ENCODE measurements around the gene ZNF107. TPM values are rescaled to one million over a fixed set of nuclear protein-coding genes. Genes with fewer than 3 reads are reported as not detected.

ZNF107 gene
- total and polyA plus RNA-seq, 2 of the 13 experiments (the other 11 are each of a cell fraction or from before 2014, with no cell fraction given), result 2.5 to 5.4 TPM

DNA sequence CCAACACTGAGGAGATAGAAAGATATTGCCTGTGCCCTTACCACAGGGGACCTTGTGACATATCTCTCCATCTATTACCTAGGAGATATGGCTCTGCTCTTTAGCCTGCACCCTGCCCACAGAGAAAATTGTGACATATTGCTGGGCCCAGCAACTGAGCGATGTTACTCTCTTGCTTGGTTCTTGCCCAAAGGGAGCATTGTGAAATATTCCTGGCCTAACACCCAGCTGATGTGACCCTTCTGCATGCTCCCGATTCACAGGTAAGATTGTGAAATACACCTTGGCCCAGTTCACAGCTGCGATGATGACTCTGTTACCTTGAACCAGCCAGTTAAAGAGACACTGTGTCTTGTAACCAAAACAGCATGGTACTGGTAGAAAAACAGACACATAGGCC, 37.2 kb upstream of the ZNF107 start (continued):
- TF ChIP-seq, protein P1, sequence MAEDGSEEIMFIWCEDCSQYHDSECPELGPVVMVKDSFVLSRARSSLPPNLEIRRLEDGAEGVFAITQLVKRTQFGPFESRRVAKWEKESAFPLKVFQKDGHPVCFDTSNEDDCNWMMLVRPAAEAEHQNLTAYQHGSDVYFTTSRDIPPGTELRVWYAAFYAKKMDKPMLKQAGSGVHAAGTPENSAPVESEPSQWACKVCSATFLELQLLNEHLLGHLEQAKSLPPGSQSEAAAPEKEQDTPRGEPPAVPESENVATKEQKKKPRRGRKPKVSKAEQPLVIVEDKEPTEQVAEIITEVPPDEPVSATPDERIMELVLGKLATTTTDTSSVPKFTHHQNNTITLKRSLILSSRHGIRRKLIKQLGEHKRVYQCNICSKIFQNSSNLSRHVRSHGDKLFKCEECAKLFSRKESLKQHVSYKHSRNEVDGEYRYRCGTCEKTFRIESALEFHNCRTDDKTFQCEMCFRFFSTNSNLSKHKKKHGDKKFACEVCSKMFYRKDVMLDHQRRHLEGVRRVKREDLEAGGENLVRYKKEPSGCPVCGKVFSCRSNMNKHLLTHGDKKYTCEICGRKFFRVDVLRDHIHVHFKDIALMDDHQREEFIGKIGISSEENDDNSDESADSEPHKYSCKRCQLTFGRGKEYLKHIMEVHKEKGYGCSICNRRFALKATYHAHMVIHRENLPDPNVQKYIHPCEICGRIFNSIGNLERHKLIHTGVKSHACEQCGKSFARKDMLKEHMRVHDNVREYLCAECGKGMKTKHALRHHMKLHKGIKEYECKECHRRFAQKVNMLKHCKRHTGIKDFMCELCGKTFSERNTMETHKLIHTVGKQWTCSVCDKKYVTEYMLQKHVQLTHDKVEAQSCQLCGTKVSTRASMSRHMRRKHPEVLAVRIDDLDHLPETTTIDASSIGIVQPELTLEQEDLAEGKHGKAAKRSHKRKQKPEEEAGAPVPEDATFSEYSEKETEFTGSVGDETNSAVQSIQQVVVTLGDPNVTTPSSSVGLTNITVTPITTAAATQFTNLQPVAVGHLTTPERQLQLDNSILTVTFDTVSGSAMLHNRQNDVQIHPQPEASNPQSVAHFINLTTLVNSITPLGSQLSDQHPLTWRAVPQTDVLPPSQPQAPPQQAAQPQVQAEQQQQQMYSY (CRISPR knock-in tag; IDR thresholded peaks at IDR 0.05), result no peak
- TF ChIP-seq, protein P2, sequence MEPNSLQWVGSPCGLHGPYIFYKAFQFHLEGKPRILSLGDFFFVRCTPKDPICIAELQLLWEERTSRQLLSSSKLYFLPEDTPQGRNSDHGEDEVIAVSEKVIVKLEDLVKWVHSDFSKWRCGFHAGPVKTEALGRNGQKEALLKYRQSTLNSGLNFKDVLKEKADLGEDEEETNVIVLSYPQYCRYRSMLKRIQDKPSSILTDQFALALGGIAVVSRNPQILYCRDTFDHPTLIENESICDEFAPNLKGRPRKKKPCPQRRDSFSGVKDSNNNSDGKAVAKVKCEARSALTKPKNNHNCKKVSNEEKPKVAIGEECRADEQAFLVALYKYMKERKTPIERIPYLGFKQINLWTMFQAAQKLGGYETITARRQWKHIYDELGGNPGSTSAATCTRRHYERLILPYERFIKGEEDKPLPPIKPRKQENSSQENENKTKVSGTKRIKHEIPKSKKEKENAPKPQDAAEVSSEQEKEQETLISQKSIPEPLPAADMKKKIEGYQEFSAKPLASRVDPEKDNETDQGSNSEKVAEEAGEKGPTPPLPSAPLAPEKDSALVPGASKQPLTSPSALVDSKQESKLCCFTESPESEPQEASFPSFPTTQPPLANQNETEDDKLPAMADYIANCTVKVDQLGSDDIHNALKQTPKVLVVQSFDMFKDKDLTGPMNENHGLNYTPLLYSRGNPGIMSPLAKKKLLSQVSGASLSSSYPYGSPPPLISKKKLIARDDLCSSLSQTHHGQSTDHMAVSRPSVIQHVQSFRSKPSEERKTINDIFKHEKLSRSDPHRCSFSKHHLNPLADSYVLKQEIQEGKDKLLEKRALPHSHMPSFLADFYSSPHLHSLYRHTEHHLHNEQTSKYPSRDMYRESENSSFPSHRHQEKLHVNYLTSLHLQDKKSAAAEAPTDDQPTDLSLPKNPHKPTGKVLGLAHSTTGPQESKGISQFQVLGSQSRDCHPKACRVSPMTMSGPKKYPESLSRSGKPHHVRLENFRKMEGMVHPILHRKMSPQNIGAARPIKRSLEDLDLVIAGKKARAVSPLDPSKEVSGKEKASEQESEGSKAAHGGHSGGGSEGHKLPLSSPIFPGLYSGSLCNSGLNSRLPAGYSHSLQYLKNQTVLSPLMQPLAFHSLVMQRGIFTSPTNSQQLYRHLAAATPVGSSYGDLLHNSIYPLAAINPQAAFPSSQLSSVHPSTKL (CRISPR knock-in tag; IDR thresholded peaks at IDR 0.05), result peak; percentile 31; the same call in 1 of the 2 replicates

DNA sequence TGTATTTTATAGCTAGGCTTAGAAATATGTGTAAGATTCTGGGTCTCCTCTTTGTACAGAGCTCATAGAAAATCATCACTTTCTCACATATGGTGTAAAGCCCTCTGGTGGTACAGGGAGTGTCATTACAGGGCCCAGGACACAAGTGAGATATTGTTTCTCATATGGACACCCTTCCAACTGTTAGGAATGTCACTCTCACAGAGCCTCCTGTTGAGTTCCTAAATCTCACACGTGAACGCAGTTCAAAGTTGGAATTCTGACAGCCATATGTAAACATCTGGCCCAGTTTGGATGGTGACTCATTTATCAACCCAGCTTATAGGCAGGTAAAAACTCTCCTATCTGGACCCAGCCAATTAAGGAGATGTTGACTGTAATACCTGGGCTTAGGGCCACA, 35.4 kb upstream of the ZNF107 start:
- no peaks in the 10 kb centered on the region for H4K20me1 ChIP-seq (ENCODE audit: insufficient read depth, low read length)
- H3K9ac ChIP-seq (ENCODE audit: insufficient read depth, low read depth, low read length), result no peak overlapping the region
- no peaks in the 10 kb centered on the region for H3K79me2 ChIP-seq (ENCODE audit: insufficient read depth, low read length)
- no peak overlapping the region for H2AFZ ChIP-seq (ENCODE audit: low read length)
- ATAC-seq (peak; percentile 91), DNase-seq (ENCODE audit: low spot score) (peak; percentile 80), FAIRE-seq (no peak)
- no peaks in the 10 kb centered on the region for H3K36me3 ChIP-seq (replicated peaks in 1 of 2; ENCODE audit: control insufficient read depth in 1 of 2, insufficient read depth in 2 of 2, low read length in 2 of 2)
- CTCF ChIA-PET (ENCODE audit: low intra/inter-chr PET ratio, low total read pairs), result no interaction called here
- H3K4me2 ChIP-seq (ENCODE audit: low read depth, low read length), result no peak overlapping the region
- POLR2A ChIA-PET, result no interaction called here
- H3K27me3 ChIP-seq (ENCODE audit: control insufficient read depth in 1 of 2, insufficient read depth in 2 of 2, low read length in 2 of 2), result no peaks in the 10 kb centered on the region
- H3K4me3 ChIP-seq (replicated peaks in 1 of 3; ENCODE audit: insufficient read depth in 1 of 3, low read depth in 2 of 3, low read length in 3 of 3), result no peak overlapping the region
- peaks cover 49% of the 10 kb centered on the region for H3K4me1 ChIP-seq (ENCODE audit: insufficient read depth, low read length)
- intact Hi-C loops (cut with micrococcal nuclease; ENCODE audit: unreplicated experiment) (no loop called here), in situ Hi-C loops (cut with HindIII; ENCODE audit: extremely low pct_ligation_motif_present, low pct_unique_long_range_greater_than_20kb) (no loop called here)
- BruUV-seq (replicated peaks), result no TSS peak
- no peak overlapping the region for H3K27ac ChIP-seq (ENCODE audit: extremely low read length, insufficient read depth, low read length)
- WGBS (ENCODE audit: low lambda C conversion rate), result 0% methylated on average over 2 of the region's 2 CpGs
- no peaks in the 10 kb centered on the region for H3K9me3 ChIP-seq (ENCODE audit: low read length)
- TF ChIP-seq TEAD3 (CRISPR knock-in tag; optimal IDR thresholded peaks at IDR 0.05; ENCODE audit: borderline replicate concordance), result peak; percentile 83
- TF ChIP-seq KDM1A (CRISPR knock-in tag; IDR thresholded peaks at IDR 0.05), result no peak
- no peak for TF ChIP-seq FOXA1 (IDR thresholded peaks at IDR 0.05)
- TF ChIP-seq FOXA1 (CRISPR knock-in tag; IDR thresholded peaks at IDR 0.05), result peak; percentile 68; the same call in 1 of the 2 replicates
- TF ChIP-seq PITX1 (CRISPR knock-in tag; IDR thresholded peaks at IDR 0.05), result peak; percentile 44; the same call in 1 of the 2 replicates
- peak; percentile 45; the same call in 1 of the 2 replicates for TF ChIP-seq ZNF792 (CRISPR knock-in tag; IDR thresholded peaks at IDR 0.05)
- peak; percentile 93 for TF ChIP-seq BHLHE40 (IDR thresholded peaks at IDR 0.05; ENCODE audit: low read length)
- TF ChIP-seq, protein P3, sequence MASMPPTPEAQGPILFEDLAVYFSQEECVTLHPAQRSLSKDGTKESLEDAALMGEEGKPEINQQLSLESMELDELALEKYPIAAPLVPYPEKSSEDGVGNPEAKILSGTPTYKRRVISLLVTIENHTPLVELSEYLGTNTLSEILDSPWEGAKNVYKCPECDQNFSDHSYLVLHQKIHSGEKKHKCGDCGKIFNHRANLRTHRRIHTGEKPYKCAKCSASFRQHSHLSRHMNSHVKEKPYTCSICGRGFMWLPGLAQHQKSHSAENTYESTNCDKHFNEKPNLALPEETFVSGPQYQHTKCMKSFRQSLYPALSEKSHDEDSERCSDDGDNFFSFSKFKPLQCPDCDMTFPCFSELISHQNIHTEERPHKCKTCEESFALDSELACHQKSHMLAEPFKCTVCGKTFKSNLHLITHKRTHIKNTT (CRISPR knock-in tag; IDR thresholded peaks at IDR 0.05), result no peak
- no peak for TF ChIP-seq EHMT2 (IDR thresholded peaks at IDR 0.05; ENCODE audit: borderline replicate concordance, low read depth, low read length)
- TF ChIP-seq ZNF629 (CRISPR knock-in tag; conservative IDR thresholded peaks at IDR 0.05), result peak; percentile 46
- TF ChIP-seq TARDBP (CRISPR knock-in tag; IDR thresholded peaks at IDR 0.05), result 0 out of 2 replicates have a peak, but pooled peaks have one; percentile 25
- no peak for TF ChIP-seq ZNF101 (CRISPR knock-in tag; IDR thresholded peaks at IDR 0.05; ENCODE audit: borderline replicate concordance, low read depth)
- no peak for TF ChIP-seq ZNF749 (CRISPR knock-in tag; IDR thresholded peaks at IDR 0.05; ENCODE audit: borderline replicate concordance)
- TF ChIP-seq ZNF33B (CRISPR knock-in tag; IDR thresholded peaks at IDR 0.05), result no peak
- TF ChIP-seq ZNF614 (CRISPR knock-in tag; IDR thresholded peaks at IDR 0.05; ENCODE audit: borderline replicate concordance), result peak; percentile 32; the same call in 1 of the 2 replicates
